ENCODE data around the gene ADARB2.
"Not testable (repeated sequence)": the region's sequence is repeated elsewhere in the genome, so short reads cannot be mapped to it uniquely, and the experiment has no call there.

Gene ADARB2

DNA sequence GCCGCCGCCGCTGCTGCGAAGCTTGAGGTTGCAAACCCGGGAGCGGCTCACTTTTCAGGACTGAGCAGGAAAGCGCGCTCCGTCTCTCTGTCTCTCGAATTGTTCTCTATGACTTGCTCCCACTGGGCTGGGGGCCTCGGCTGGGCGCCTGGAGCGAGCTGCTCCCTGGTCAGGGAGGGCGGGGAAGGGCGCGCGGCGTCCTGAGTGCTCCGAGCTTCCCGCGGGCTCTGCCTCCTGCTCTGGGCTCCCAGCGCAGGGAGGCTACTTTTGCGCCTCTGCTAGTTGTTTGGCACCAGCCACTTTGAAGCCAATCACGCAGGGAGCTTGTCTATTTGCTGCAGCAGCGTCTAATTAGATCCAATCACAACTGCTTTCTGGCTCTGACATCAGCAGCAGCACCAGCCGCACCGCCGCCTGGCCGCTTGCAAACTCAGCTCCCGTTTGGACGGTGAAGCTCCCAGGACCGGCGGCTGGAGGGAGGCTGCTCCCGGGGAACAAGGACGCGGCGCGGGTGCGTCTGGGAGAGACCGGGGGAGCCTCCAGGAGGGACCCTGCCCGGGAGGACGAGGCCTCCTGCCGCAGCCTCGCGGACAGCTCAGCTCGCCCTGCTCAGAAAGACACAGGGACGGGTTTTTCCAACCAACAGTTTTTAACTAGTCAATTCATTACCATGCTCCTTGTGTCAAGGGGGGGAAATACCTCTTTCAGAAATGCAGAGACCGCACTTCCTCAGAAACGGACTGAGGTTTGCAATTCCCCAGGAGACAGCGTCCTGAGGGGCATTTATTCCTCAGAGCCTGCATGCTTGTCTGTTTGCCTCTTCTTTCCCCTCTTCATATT lies at the start of gene ADARB2:
ADARB2 (minus strand) TSS at position 304 of the 840 bp plus-strand sequence.
- H4K20me1 ChIP-seq = peaks cover 46% of the 10 kb centered on the region
- peak within 1 kb of the TSS; percentile 71 for H3K4me3 ChIP-seq
- H3K36me3 ChIP-seq = no peaks in the 10 kb centered on the region
- H3K27me3 ChIP-seq = peaks cover 19% of the 10 kb centered on the region
- H3K27ac ChIP-seq = peak within 1 kb of the TSS; percentile 22; the same call in 1 of the 2 replicates
- peak within 1 kb of the TSS; percentile 100 for H3K4me2 ChIP-seq
- H3K9me3 ChIP-seq = no peaks in the 10 kb centered on the region
- peak within 1 kb of the TSS; percentile 61 for H3K9ac ChIP-seq
- TF ChIP-seq Cebpa-rat (IDR thresholded peaks at IDR 0.05) = no peak
- peaks cover 64% of the 10 kb centered on the region for H3K4me1 ChIP-seq

DNA sequence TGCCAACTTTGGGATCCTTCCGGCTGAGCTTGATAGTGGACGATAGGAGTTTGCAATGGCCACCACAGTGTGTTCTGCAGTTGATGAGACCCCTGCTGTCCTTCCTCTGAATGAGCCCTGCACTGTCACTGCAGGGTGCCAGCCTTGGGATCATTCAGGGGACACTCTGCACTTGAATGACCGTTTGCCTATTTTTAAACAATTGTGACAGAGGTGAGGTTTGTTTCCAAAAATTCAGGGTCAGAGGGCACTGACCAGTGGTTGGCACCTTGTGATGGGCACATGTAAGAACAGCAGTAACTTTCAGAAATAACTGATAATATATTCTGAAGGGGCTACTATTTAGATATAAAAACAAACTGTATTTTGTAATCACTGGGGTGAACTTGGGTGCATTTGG lies 48.5 kb upstream of the ADARB2 start:
- Histone ChIP-seq H3K9ac (no peak overlapping the region), H3K27me3 (no peaks in the 10 kb centered on the region), H3K9me3 (no peaks in the 10 kb centered on the region), H3K4me1 (no peaks in the 10 kb centered on the region), H3K27ac (no peak overlapping the region), H3K4me2 (no peak overlapping the region), H4K20me1 (no peaks in the 10 kb centered on the region), H3K36me3 (no peaks in the 10 kb centered on the region), H3K4me3 (no peak overlapping the region)
- TF ChIP-seq Cebpa-rat (IDR thresholded peaks at IDR 0.05) = no peak

DNA sequence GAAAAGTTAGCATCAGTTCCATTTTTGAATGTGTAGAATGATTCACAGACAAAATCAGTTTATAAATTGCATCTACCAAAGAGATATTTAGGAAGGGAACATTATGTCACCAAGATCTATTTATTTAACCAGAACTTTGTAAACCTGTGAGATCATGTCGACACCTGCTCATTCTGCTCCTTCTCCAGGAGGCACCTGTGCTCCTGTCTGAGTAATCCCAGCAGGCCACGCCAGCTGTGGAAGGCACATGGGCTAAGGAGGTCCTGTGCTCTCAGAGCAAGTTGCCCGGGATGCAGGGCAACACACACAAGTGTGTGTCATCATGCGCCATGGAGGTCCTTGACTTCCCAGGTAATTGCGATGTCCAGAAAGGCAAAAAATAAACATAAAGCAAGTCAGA lies 45.5 kb upstream of the ADARB2 start:
- TF ChIP-seq Cebpa-rat (IDR thresholded peaks at IDR 0.05) = no peak
- no peaks in the 10 kb centered on the region for H3K4me1 ChIP-seq
- no peaks in the 10 kb centered on the region for H3K27me3 ChIP-seq
- H3K9ac ChIP-seq = no peak overlapping the region
- no peaks in the 10 kb centered on the region for H3K36me3 ChIP-seq
- no peak overlapping the region for H3K4me3 ChIP-seq
- no peaks in the 10 kb centered on the region for H4K20me1 ChIP-seq
- no peak overlapping the region for H3K27ac ChIP-seq
- H3K4me2 ChIP-seq = no peak overlapping the region
- H3K9me3 ChIP-seq = peaks cover 8% of the 10 kb centered on the region; the same call in 1 of the 2 replicates

DNA sequence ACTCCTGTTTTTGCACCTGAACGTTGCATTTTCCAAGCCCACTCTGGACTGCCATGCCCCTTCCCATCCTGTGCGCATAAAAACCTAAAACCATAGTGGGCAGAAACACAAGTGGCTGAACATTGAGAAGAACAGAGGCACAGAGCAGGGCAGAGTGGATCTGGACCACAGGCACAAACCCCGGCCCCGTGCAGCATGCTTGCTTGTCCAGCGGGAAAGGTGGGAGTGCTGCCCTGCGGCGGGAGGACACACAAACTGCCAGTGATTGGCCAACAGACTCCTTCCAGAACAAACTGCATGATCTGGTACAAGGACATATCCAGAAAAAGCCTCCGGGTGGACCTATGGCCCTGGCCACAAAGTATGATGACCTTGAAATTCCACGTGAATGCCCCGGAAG lies 42.5 kb upstream of the ADARB2 start:
- no peak for TF ChIP-seq Cebpa-rat (IDR thresholded peaks at IDR 0.05)
- H3K27me3 ChIP-seq = no peaks in the 10 kb centered on the region

GRCh38 chr10:1778375-1778969 lies 41.1 kb upstream of the ADARB2 start:
- Histone ChIP-seq H3K36me3 (no peaks in the 10 kb centered on the region), H3K4me1 (no peaks in the 10 kb centered on the region), H3K4me2 (no peak overlapping the region), H3K27me3 (no peaks in the 10 kb centered on the region), H3K9me3 (peaks cover 8% of the 10 kb centered on the region; the same call in 1 of the 2 replicates), H4K20me1 (no peaks in the 10 kb centered on the region), H3K9ac (no peak overlapping the region), H3K27ac (no peak overlapping the region), H3K4me3 (no peak overlapping the region)
- no peak for TF ChIP-seq Cebpa-rat (IDR thresholded peaks at IDR 0.05)

More for the DNA sequence above, 42.5 kb upstream of the ADARB2 start:
- Histone ChIP-seq H3K36me3 (no peaks in the 10 kb centered on the region), H3K4me1 (no peaks in the 10 kb centered on the region), H3K4me2 (no peak overlapping the region), H3K27ac (no peak overlapping the region), H3K9ac (no peak overlapping the region), H3K9me3 (peaks cover 8% of the 10 kb centered on the region; the same call in 1 of the 2 replicates), H3K4me3 (no peak overlapping the region), H4K20me1 (no peaks in the 10 kb centered on the region)

DNA sequence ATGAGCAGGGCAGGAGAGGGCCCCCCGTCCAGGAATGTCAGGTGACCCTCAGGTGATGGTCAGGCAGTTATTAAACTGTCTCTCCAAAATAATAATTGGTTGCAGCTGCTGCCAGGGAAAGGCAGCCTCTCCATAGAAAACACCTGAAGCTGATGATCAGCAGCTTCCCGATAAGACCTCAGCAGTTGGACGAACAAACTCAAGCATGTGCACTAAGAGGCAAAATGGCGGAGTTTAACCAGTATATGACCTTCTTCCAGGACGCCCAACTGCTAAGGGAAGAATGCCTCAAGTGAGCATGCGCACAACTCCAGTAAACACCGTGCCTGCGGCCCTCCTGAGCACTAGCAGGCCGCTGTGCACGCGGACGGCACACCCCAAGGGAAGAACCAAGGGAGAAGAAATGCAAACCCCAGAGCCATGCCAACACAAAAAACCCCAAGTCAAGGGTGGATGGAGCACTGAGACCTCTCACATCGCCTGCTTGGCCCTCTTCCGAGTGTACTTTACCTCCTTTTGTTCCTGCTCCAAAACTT lies 38.9 kb upstream of the ADARB2 start:
- H3K27me3 ChIP-seq = no peaks in the 10 kb centered on the region
- H3K9me3 ChIP-seq = peaks cover 8% of the 10 kb centered on the region; the same call in 1 of the 2 replicates
- TF ChIP-seq Cebpa-rat (IDR thresholded peaks at IDR 0.05) = no peak
- no peak overlapping the region for H3K27ac ChIP-seq
- H3K4me1 ChIP-seq = no peaks in the 10 kb centered on the region
- H3K36me3 ChIP-seq = no peaks in the 10 kb centered on the region
- no peaks in the 10 kb centered on the region for H4K20me1 ChIP-seq
- no peak overlapping the region for H3K9ac ChIP-seq
- no peak overlapping the region for H3K4me2 ChIP-seq
- no peak overlapping the region for H3K4me3 ChIP-seq

- no peaks in the 10 kb centered on the region for H3K27me3 ChIP-seq
- no peak overlapping the region for H3K9ac ChIP-seq
- no peak overlapping the region for H3K4me3 ChIP-seq
- peaks cover 8% of the 10 kb centered on the region; the same call in 1 of the 2 replicates for H3K9me3 ChIP-seq
- TF ChIP-seq Cebpa-rat (IDR thresholded peaks at IDR 0.05) = no peak
- no peaks in the 10 kb centered on the region for H4K20me1 ChIP-seq
- H3K4me1 ChIP-seq = no peaks in the 10 kb centered on the region
- H3K36me3 ChIP-seq = no peaks in the 10 kb centered on the region
- no peak overlapping the region for H3K27ac ChIP-seq
- H3K4me2 ChIP-seq = no peak overlapping the region
These were observed 37.5 kb upstream of the ADARB2 start for GRCh38 chr10:1774796-1775195.

DNA sequence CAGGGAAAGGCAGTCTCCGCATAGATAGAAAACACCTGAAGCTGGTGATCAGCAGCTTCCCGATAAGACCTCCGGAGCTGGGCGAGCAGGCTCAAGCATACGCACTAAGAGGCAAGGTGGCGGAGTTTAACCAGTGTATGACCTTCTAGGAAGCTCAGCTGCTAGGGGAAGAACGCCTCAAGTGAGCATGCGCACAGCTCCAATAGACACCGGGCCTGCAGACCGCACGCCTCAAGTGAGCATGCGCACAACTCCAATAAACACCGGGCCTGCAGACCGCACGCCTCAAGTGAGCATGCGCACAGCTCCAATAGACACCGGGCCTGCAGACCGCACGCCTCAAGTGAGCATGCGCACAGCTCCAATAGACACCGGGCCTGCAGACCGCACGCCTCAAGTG lies 35.9 kb upstream of the ADARB2 start:
- not testable (repeated sequence) for H3K9me3 ChIP-seq, H3K36me3 ChIP-seq, H3K27me3 ChIP-seq, H3K9ac ChIP-seq, H3K4me3 ChIP-seq, H3K4me2 ChIP-seq, H3K27ac ChIP-seq, H4K20me1 ChIP-seq, H3K4me1 ChIP-seq

DNA sequence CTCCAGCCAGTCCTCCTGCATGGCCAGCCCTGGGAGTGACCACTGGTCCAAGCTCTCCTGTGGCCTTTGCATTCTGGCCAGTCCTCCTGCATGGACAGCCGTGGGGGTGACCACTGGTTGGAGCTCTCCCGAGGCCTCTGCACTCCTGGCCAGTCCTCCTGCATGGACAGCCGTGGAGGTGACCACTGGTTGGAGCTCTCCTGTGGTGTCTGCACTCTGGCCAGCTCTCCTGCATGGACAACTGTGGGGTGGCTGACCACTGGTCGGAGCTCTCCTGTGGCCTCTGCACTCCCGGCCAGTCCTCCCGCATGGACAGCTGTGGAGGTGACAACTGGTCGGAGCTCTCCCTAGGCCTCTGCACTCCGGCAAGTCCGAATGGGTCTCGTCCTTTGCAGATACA lies 28.7 kb upstream of the ADARB2 start:
- Histone ChIP-seq H3K4me1 (no peaks in the 10 kb centered on the region), H3K27me3 (no peaks in the 10 kb centered on the region), H4K20me1 (no peaks in the 10 kb centered on the region), H3K9me3 (0 out of 2 replicates have a peak, but pooled peaks cover 4% of the 10 kb centered on the region), H3K27ac (no peak overlapping the region), H3K36me3 (no peaks in the 10 kb centered on the region), H3K4me2 (no peak overlapping the region), H3K4me3 (no peak overlapping the region), H3K9ac (no peak overlapping the region)
- no peak for TF ChIP-seq Cebpa-rat (IDR thresholded peaks at IDR 0.05)

- no peak overlapping the region for H3K4me2 ChIP-seq
- peaks cover 33% of the 10 kb centered on the region for H3K9me3 ChIP-seq
- no peaks in the 10 kb centered on the region for H3K4me1 ChIP-seq
- no peaks in the 10 kb centered on the region for H3K27me3 ChIP-seq
- H3K36me3 ChIP-seq = no peaks in the 10 kb centered on the region
- no peak for TF ChIP-seq Cebpa-rat (IDR thresholded peaks at IDR 0.05)
- no peak overlapping the region for H3K27ac ChIP-seq
- H3K4me3 ChIP-seq = no peak overlapping the region
- H4K20me1 ChIP-seq = no peaks in the 10 kb centered on the region
- no peak overlapping the region for H3K9ac ChIP-seq
These were observed 24.8 kb upstream of the ADARB2 start for GRCh38 chr10:1762076-1762475.

Data from BLaER1 (cell line).